Osteoblast (primary cell): ENCODE results near the gene F8. TPM values are rescaled to one million over a fixed set of nuclear protein-coding genes. Genes with fewer than 3 reads are reported as not detected.

Source experiments
- DNase-seq: peaks from one replicate; pipeline ENCODE4 v3.0.0; 2011; ENCODE audit warnings: low spot score, mixed read lengths; ENCODE audit not compliant: insufficient read length; ENCODE audit errors: missing footprints
- H2AFZ ChIP-seq: 2 replicates; pipeline ENCODE4 v1.6.0; 2011; ENCODE audit warnings: mild to moderate bottlenecking, low read length
- H3K27ac ChIP-seq: 2 replicates; pipeline ENCODE4 v1.5.1; 2011; ENCODE audit warnings: mild to moderate bottlenecking, low read depth, low read length, moderate library complexity
- H3K27me3 ChIP-seq: 2 replicates; pipeline ENCODE4 v1.6.0; 2012; ENCODE audit warnings: mild to moderate bottlenecking, control low read depth, inconsistent platforms, low read length, moderate library complexity; ENCODE audit not compliant: insufficient read depth
- H3K36me3 ChIP-seq: 2 replicates; pipeline ENCODE4 v1.5.1; 2011; ENCODE audit warnings: mild to moderate bottlenecking, low read length, control low read depth, moderate library complexity; ENCODE audit not compliant: insufficient read depth
- H3K4me1 ChIP-seq: 2 replicates; pipeline ENCODE4 v1.5.1; 2011; ENCODE audit warnings: mild to moderate bottlenecking, low read length, control low read depth, moderate library complexity; ENCODE audit not compliant: insufficient read depth
- H3K4me2 ChIP-seq: 2 replicates; pipeline ENCODE4 v1.6.0; 2011; ENCODE audit warnings: mild to moderate bottlenecking, low read length; ENCODE audit not compliant: insufficient read depth
- H3K4me3 ChIP-seq: fragments of 200-600 bp; sonication (generic); 3 replicates; pipeline ENCODE4 v1.5.1; 2012; ENCODE audit warnings: mild to moderate bottlenecking, low read length, inconsistent platforms; ENCODE audit not compliant: insufficient read depth
- H3K79me2 ChIP-seq: 2 replicates; pipeline ENCODE4 v1.6.0; 2012; ENCODE audit warnings: mild to moderate bottlenecking, low read length, control low read depth, inconsistent platforms; ENCODE audit not compliant: insufficient read depth
- H3K9me3 ChIP-seq: 2 replicates; pipeline ENCODE4 v1.5.1; 2011; ENCODE audit warnings: low read depth, low read length, control low read depth
- H4K20me1 ChIP-seq: 2 replicates; pipeline ENCODE4 v1.6.0; 2012; ENCODE audit warnings: mild to moderate bottlenecking, low read length, control low read depth; ENCODE audit not compliant: insufficient read depth
- total RNA-seq: library from RNA; depleted of rRNA; stranded (reverse); fragments of >200 nt; gene quantifications from 2 replicates; pipeline ENCODE4 v1.2.3, GENCODE V29; 2012
- TF ChIP-seq, protein P1 (sequence below): IDR thresholded peaks from 2 replicates; pipeline ENCODE4 v1.5.1; 2011; ENCODE audit warnings: mild to moderate bottlenecking, low read depth, low read length, moderate library complexity; ENCODE audit errors: extremely low read depth

Gene F8
- total RNA-seq, 1 donor, result 10.9 TPM

DNA sequence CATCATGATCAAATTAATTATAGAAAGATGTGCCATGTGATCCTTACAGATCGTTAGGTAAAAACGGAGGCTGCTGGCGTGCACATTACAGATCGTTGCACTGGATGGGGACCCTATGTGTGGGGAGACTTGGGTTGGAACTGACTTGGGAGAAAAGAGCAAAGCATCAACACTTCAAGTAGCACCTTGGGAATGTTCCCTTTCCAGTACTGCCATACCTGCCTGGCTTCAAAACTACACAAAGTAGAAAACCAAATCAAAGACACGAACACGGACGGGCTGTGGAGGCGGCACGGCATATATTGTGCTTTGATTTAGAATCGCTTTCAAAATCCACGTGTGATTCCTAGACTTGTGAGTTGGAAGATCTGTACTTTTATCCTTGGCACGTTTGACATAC, 47.5 kb upstream of the F8 start:
- DNase-seq, result no peak
- Histone ChIP-seq H3K27me3 (no peaks in the 10 kb centered on the region), H4K20me1 (no peaks in the 10 kb centered on the region), H3K9me3 (no peaks in the 10 kb centered on the region), H3K79me2 (peaks cover 43% of the 10 kb centered on the region), H2AFZ (peak overlapping the region; percentile 48), H3K36me3 (peaks cover 6% of the 10 kb centered on the region), H3K4me1 (peaks cover 23% of the 10 kb centered on the region), H3K4me3 (peak overlapping the region; percentile 73), H3K27ac (peak overlapping the region; percentile 73), H3K4me2 (peak overlapping the region; percentile 87)
- TF ChIP-seq, protein P1, sequence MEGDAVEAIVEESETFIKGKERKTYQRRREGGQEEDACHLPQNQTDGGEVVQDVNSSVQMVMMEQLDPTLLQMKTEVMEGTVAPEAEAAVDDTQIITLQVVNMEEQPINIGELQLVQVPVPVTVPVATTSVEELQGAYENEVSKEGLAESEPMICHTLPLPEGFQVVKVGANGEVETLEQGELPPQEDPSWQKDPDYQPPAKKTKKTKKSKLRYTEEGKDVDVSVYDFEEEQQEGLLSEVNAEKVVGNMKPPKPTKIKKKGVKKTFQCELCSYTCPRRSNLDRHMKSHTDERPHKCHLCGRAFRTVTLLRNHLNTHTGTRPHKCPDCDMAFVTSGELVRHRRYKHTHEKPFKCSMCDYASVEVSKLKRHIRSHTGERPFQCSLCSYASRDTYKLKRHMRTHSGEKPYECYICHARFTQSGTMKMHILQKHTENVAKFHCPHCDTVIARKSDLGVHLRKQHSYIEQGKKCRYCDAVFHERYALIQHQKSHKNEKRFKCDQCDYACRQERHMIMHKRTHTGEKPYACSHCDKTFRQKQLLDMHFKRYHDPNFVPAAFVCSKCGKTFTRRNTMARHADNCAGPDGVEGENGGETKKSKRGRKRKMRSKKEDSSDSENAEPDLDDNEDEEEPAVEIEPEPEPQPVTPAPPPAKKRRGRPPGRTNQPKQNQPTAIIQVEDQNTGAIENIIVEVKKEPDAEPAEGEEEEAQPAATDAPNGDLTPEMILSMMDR, result no peak

DNA sequence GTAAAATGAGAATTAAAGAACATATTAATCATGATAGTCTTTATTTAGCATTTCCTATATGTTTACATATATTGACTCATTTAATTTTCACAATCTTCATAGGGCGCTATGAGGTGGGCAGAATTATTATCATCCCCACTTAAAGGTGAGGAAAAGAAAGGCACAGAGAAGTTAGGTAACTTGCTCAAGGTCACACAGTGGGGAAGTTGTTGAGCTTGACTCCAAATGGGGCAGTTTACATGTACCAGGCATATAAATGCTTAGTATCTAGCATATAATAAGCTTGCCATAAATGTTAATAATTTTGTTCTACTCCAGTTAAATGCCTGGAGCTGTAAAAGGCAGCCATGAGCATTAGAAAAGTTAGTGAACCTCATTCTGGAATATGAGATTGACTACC, 46.9 kb upstream of the F8 start:
- TF ChIP-seq, protein P1, result no peak
- Histone ChIP-seq H3K9me3 (no peaks in the 10 kb centered on the region), H4K20me1 (no peaks in the 10 kb centered on the region), H3K79me2 (peaks cover 43% of the 10 kb centered on the region), H2AFZ (no peak overlapping the region), H3K36me3 (peaks cover 6% of the 10 kb centered on the region), H3K4me2 (peak overlapping the region; percentile 87), H3K4me1 (peaks cover 29% of the 10 kb centered on the region), H3K27me3 (no peaks in the 10 kb centered on the region), H3K4me3 (peak overlapping the region; percentile 73), H3K27ac (peak overlapping the region; percentile 73)
- no peak for DNase-seq

DNA sequence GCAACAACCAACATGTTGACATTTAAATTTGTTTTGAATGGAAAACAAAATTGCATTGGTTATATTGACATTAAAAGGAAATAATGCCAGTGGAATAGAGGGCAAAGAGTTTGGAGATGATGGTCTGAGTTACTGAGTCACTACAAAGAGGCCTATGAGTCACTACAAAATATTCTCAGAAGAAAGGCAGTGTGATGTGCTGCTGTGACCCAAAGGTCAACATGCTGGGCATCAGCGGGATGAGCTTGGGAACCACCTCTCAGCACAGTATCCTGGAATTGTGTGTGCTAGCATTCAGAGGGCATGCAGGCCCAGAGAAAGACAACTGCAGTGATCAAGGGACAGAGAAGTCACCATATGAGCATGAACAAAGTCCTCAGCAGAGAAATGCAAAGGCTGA, 45.6 kb upstream of the F8 start:
- H3K79me2 ChIP-seq, result peaks cover 43% of the 10 kb centered on the region

DNA sequence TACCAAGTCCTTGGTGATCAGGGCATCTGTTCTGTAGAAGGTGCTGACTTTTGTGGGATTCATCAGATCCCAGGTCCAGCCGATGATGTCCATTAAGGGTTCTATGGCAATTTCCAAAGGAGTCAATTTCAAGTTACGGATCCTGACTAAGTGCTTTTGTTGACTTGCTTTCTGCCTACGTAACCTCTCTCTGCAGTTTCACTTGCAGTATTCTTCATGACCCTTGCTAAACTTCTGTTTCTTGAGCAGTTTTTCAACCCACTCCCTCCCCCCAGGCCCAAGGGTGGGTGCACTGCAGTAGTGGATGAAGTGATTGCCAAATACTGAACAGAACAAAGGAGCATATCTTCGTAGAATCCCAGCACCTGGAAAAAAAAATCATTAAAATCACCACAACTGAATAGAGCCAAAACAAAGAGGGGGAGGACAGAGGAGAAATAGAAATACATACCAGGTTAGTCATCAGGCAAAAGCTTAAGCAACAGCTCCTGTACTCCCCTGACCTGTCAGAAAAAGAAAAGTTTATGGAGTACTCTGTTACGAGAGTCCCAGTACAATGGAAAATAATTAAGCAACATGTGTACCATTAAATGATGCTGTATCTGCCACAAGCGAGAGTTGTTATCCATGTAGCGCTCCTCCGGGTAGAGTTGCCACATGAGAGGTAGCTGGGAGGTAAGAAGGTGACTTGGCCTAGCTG, 42.7 kb upstream of the F8 start:
- no peak for DNase-seq
- TF ChIP-seq, protein P1, result no peak
- Histone ChIP-seq H3K27me3 (no peaks in the 10 kb centered on the region), H2AFZ (no peak overlapping the region), H3K9me3 (no peaks in the 10 kb centered on the region), H3K27ac (no peak overlapping the region), H3K4me1 (peaks cover 29% of the 10 kb centered on the region), H4K20me1 (no peaks in the 10 kb centered on the region), H3K36me3 (no peaks in the 10 kb centered on the region), H3K4me2 (peak overlapping the region; percentile 55), H3K4me3 (peak overlapping the region; percentile 18), H3K79me2 (peaks cover 31% of the 10 kb centered on the region)

More for the DNA sequence above, 45.6 kb upstream of the F8 start:
- H3K36me3 ChIP-seq, result peaks cover under 1% of the 10 kb centered on the region
- no peaks in the 10 kb centered on the region for H3K9me3 ChIP-seq
- no peaks in the 10 kb centered on the region for H3K27me3 ChIP-seq
- peaks cover 29% of the 10 kb centered on the region for H3K4me1 ChIP-seq
- H4K20me1 ChIP-seq, result no peaks in the 10 kb centered on the region
- H3K27ac ChIP-seq, result peak overlapping the region; percentile 23
- no peak overlapping the region for H3K4me3 ChIP-seq
- no peak overlapping the region for H3K4me2 ChIP-seq
- TF ChIP-seq, protein P1, result no peak
- no peak overlapping the region for H2AFZ ChIP-seq
- DNase-seq, result peak; percentile 88
